22Rv1 (cell line): Measurements from ENCODE around the gene ESPL1.

Source experiments
- H3K27ac ChIP-seq: fragments of 450-650 bp; 2 replicates; pipeline ENCODE4 v1.5.1; 2017
- ZFX ChIP-seq: fragments of 450-650 bp; IDR thresholded peaks from 2 replicates; pipeline ENCODE4 v1.6.1; 2017; ENCODE audit warnings: antibody characterized with exemption, borderline replicate concordance
- TF ChIP-seq, protein P1 (sequence below): fragments of 450-650 bp; IDR thresholded peaks from 2 replicates; pipeline ENCODE4 v1.5.1; 2017; ENCODE audit warnings: mild to moderate bottlenecking

The ESPL1 gene

DNA sequence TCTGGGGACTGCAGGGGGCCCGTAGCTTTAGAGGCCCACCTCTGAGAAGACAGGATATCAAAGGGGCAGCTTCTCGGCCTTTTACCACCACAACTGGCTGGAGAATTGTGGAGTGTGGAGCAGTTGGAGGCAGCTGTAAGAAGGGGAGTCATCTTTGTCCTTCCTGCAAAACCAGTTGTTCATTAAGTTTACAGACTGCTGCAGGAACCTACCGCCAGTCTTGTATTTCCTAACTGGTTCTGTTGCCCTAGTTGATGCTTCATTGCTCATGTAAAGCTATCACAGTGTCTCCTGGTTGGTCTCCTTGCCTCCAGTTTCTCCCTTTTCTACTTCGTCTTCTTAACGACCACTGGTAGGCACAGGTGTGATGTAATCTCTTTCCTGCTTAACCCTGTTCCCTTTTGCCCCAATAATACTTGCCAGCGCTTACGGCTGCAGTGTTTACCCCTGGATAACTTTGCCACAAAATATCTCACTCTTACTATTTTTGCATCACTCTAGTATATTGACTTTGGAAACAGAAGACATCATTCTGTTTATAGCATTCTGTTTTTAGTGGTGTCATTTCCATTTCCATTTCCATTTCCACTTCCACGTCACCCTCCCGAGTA lies 11.9 kb downstream of the ESPL1 start:
- H3K27ac ChIP-seq = no peak overlapping the region
- TF ChIP-seq, protein P1, sequence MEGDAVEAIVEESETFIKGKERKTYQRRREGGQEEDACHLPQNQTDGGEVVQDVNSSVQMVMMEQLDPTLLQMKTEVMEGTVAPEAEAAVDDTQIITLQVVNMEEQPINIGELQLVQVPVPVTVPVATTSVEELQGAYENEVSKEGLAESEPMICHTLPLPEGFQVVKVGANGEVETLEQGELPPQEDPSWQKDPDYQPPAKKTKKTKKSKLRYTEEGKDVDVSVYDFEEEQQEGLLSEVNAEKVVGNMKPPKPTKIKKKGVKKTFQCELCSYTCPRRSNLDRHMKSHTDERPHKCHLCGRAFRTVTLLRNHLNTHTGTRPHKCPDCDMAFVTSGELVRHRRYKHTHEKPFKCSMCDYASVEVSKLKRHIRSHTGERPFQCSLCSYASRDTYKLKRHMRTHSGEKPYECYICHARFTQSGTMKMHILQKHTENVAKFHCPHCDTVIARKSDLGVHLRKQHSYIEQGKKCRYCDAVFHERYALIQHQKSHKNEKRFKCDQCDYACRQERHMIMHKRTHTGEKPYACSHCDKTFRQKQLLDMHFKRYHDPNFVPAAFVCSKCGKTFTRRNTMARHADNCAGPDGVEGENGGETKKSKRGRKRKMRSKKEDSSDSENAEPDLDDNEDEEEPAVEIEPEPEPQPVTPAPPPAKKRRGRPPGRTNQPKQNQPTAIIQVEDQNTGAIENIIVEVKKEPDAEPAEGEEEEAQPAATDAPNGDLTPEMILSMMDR = no peak
- no peak for TF ChIP-seq ZFX

DNA sequence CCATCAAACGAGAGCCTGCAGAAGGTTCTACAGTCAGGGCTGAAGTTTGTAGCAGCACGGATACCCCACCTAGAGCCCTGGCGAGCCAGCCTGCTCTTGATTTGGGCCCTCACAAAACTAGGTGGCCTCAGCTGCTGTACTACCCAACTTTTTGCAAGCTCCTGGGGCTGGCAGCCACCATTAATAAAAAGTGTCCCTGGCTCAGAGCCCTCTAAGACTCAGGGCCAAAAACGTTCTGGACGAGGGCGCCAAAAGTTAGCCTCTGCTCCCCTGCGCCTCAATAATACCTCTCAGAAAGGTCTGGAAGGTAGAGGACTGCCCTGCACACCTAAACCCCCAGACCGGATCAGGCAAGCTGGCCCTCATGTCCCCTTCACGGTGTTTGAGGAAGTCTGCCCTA lies 18.3 kb downstream of the ESPL1 start:
- TF ChIP-seq, protein P1 = no peak
- no peak for TF ChIP-seq ZFX
- peak overlapping the region; percentile 29; the same call in 1 of the 2 replicates for H3K27ac ChIP-seq

DNA sequence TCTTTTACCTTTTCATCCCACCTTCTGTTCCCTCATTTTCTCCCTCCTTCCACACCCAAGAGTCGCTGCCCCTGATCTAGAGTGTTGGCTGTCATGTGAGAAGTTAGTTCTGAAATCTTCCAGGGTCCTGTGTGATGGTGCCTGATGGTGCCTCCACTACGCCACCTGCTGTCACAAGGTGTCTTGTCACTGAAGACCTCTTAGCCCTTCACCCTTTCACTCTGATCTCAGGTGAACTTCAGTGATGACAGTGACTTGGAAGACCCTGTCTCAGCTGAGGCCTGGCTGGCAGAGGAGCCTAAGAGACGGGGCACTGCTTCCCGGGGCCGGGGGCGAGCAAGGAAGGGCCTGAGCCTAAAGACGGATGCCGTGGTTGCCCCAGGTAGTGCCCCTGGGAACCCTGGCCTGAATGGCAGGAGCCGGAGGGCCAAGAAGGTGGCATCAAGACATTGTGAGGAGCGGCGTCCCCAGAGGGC lies 19.7 kb downstream of the ESPL1 start:
- H3K27ac ChIP-seq = no peak overlapping the region
- TF ChIP-seq, protein P1 = peak; percentile 96
- TF ChIP-seq ZFX = no peak

DNA sequence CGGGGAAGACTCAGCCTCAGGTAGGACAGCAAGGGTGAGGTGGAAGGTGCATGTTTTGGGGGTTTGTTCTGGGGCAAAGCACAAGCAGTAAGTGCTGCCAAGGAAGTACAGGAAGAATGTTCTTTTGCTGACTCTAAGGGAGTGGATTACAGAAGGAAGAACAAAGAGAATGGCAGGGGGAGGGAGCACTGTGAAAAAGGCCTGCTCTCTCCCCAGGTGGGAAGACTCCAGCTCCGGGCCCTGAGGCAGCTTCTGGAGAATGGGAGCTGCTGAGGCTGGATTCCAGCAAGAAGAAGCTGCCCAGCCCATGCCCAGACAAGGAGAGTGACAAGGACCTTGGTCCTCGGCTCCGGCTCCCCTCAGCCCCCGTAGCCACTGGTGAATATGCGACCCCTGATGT lies 20.2 kb downstream of the ESPL1 start:
- no peak for TF ChIP-seq ZFX
- TF ChIP-seq, protein P1 = no peak

DNA sequence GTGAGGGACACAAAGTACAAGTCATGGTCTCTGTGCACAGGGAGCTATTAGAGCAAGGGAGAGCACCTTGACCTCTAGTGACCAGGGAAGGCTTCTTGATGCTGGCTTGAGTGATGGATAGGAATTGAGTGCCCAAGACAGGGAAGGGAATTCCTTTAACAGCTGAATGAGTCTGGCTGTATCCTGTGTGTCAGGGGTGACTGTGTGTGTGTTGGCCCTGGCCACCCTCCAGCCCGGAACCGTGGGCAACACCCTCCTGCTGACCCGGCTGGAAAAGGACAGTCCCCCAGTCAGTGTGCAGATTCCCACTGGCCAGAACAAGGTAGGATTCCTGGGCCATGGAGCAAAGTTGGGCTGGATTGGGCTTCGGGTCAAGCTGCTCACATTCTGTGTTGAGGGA lies 21.8 kb downstream of the ESPL1 start:
- TF ChIP-seq ZFX = no peak
- TF ChIP-seq, protein P1 = no peak
- H3K27ac ChIP-seq = no peak overlapping the region

More for the DNA sequence above, 20.2 kb downstream of the ESPL1 start:
- H3K27ac ChIP-seq = no peak overlapping the region

DNA sequence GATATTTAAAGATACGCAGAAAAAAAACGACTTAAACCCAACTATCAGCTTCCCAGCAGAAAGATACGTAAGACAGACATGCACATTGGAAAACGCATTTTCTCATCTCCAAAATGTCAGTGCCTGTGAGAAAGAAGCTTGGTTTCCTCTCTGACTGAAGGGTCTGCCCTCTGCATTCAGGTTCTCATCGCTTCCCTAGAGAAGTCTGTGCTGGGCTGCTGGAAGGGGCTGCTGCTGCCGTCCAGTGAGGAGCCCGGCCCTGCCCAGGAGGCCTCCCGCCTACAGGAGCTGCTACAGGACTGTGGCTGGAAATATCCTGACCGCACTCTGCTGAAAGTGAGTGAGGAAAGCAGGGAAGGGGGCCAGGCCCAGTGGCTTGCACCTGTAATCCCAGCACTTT lies 22.6 kb downstream of the ESPL1 start:
- TF ChIP-seq ZFX = no peak
- TF ChIP-seq, protein P1 = no peak
- H3K27ac ChIP-seq = no peak overlapping the region

DNA sequence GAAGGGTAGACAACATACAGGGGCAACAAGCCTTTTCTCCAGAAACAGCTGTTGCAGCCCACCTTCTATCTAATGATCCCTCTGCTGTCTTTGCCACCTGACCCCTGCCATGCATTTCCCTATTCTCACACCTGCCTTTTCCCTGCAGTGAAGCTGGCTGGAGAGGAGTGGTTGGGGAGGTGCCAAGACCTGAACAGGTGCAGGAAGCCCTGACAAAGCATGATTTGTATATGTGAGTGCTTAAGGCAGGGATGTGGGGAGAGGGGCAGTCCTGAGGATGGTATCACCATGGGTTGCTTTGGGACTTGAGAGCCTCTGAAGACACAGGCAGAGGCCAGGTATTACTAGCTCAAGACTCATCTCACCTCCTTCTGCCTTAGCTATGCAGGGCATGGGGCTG lies 24.3 kb downstream of the ESPL1 start:
- TF ChIP-seq ZFX = no peak
- TF ChIP-seq, protein P1 = no peak
- no peak overlapping the region for H3K27ac ChIP-seq
